NCI-H2107 (cell line): Measurements from ENCODE around the gene PTPRT.

Experiments used
- DNase-seq: peaks from one replicate; lab custom pipeline; 2025; lab: John Stamatoyannopoulos, UW

The PTPRT gene

GRCh38 chr20:42043921-42044320, 1145.8 kb downstream of the PTPRT start:
- DNase-seq: no peak

- no peak for DNase-seq
These were observed 1148.6 kb downstream of the PTPRT start for GRCh38 chr20:42041000-42041565.

GRCh38 chr20:42027746-42028268, 1161.9 kb downstream of the PTPRT start:
- DNase-seq: no peak

GRCh38 chr20:42026599-42026998, 1163.1 kb downstream of the PTPRT start:
- DNase-seq: no peak

- no peak for DNase-seq
These were observed 1165.1 kb downstream of the PTPRT start for GRCh38 chr20:42024653-42025052.
